Esophagus squamous epithelium (tissue), 5 donors: ENCODE results near the gene ALDH5A1. TPM values are rescaled to one million over a fixed set of nuclear protein-coding genes. Genes with fewer than 3 reads are reported as not detected.
A peak's percentile ranks its signal among the peaks of the same experiment; 100 is the strongest.

Experiments used
- DNase-seq: peaks from one replicate; lab custom pipeline; 2025; lab: John Stamatoyannopoulos, UW
- H3K27ac ChIP-seq, 4 donors: fragments of 200-600 bp; sonication (generic); one replicate each; pipeline ENCODE4 v1.5.1; 2016 to 2019; ENCODE audit warnings: mild to moderate bottlenecking in 1 of 4
- H3K27me3 ChIP-seq, 4 donors: fragments of 200-600 bp; sonication (generic); 1 replicate in 3 of 4; 2 replicates in 1 of 4; pipeline versions ENCODE4 v1.5.1 to v1.6.0; 2017 to 2021; ENCODE audit warnings: antibody characterized with exemption in 1 of 4
- H3K36me3 ChIP-seq, 3 donors: fragments of 200-600 bp; sonication (generic); one replicate each; pipeline ENCODE4 v1.5.1; 2016 to 2019
- H3K4me1 ChIP-seq, 3 donors: fragments of 200-600 bp; sonication (generic); one replicate each; pipeline ENCODE4 v1.5.1; 2017 to 2019
- H3K4me3 ChIP-seq, 4 donors: fragments of 200-600 bp; sonication (generic); 1 replicate in 3 of 4; 2 replicates in 1 of 4; pipeline ENCODE4 v1.5.1; 2016 to 2019; ENCODE audit warnings: mild to moderate bottlenecking in 2 of 4, moderate library complexity in 1 of 4
- H3K9me3 ChIP-seq, 3 donors: fragments of 200-600 bp; sonication (generic); one replicate each; pipeline ENCODE4 v1.5.1; 2016 to 2019
- CTCF ChIP-seq, 6 experiments: fragments of 450-650 bp in 4 of 6; fragments of 200-600 bp in 2 of 6; sonication (generic) in 2 of 6; IDR thresholded peaks; one replicate each; pipeline ENCODE4 v1.5.1; 2016 to 2019; ENCODE audit warnings: antibody characterized with exemption in 6 of 6, mild to moderate bottlenecking in 4 of 6, moderate library complexity in 4 of 6
- POLR2A ChIP-seq, 4 donors: fragments of 450-650 bp; IDR thresholded peaks; one replicate each; pipeline ENCODE4 v1.6.1; 2017; ENCODE audit warnings: antibody characterized with exemption in 4 of 4, mild to moderate bottlenecking in 4 of 4, moderate library complexity in 3 of 4
- WGBS, 2 donors: methylation state at CpG; one replicate each; pipeline ENCODE4 v1.1.5; 2018; 5-methylcytosine and 5-hydroxymethylcytosine counted together
- intact Hi-C: fragments of 100-400 bp; cut with DNase I; formaldehyde crosslinking; loops from one replicate; pipeline ENCODE4 v1.15.0; 2022
- total RNA-seq, 4 donors: library from RNA; depleted of rRNA; stranded (reverse); fragments of >200 nt; gene quantifications; one replicate each; pipeline ENCODE4 v1.1.0, GENCODE V29; 2016
- donor health status: DM: yes; HTN: yes; CAD: no.

The ALDH5A1 gene
- total RNA-seq, result 1 to 10 TPM; 4.0 to 9.6 (median 6.0) TPM

GRCh38 chr6:24494821-24495795 is at the start of gene ALDH5A1:
TSS of gene ALDH5A1 (plus strand) at chr6:24494969. CDS start at chr6:24494997, 28 bp downstream.
- Histone ChIP-seq H3K27ac (peak within 1 kb of the TSS; percentile 72 to 86 (median 76)), H3K9me3 (no peaks in the 10 kb centered on the region), H3K4me1 (peaks cover 6 to 27% (median 14%) of the 10 kb centered on the region in 3 donors), H3K36me3 (peaks cover 0 to 6% (median 0%) of the 10 kb centered on the region in 3 donors), H3K4me3 (peak within 1 kb of the TSS; percentile 61 to 93 (median 70)), H3K27me3 (no peaks in the 10 kb centered on the region)
- 3% methylated on average over 5 to 23 of the region's 93 CpGs for WGBS, 2 donors
- DNase-seq, result peak; percentile 30
- TF ChIP-seq POLR2A (IDR thresholded peaks at IDR 0.05), result peak in 1 of 4 donors; percentile 29
- peak in 4 of 6 experiments; percentile 0 to 23 (median 14) for TF ChIP-seq CTCF (IDR thresholded peaks at IDR 0.05)
- intact Hi-C loops, result no loop called here

GRCh38 chr6:24445704-24446103 is 49.1 kb upstream of the ALDH5A1 start:
- no peak for TF ChIP-seq CTCF (IDR thresholded peaks at IDR 0.05)
- TF ChIP-seq POLR2A (IDR thresholded peaks at IDR 0.05), result no peak
- Histone ChIP-seq H3K9me3 (no peaks in the 10 kb centered on the region), H3K4me3 (no peak overlapping the region), H3K36me3 (no peaks in the 10 kb centered on the region), H3K27ac (no peak overlapping the region), H3K4me1 (peaks cover 4 to 19% (median 12%) of the 10 kb centered on the region in 3 donors), H3K27me3 (no peaks in the 10 kb centered on the region)
- no peak for DNase-seq
- 68 to 71% methylated on average over 3 to 4 of the region's 4 CpGs for WGBS, 2 donors
- intact Hi-C loops, result no loop called here

- DNase-seq, result no peak
- Histone ChIP-seq H3K4me3 (no peak overlapping the region), H3K36me3 (no peaks in the 10 kb centered on the region), H3K4me1 (peaks cover 4 to 19% (median 12%) of the 10 kb centered on the region in 3 donors), H3K27ac (no peak overlapping the region), H3K27me3 (no peaks in the 10 kb centered on the region), H3K9me3 (no peaks in the 10 kb centered on the region)
- 76 to 84% methylated on average over 7 of the region's 7 CpGs for WGBS, 2 donors
- intact Hi-C loops, result no loop called here
- TF ChIP-seq CTCF (IDR thresholded peaks at IDR 0.05) (no peak), POLR2A (IDR thresholded peaks at IDR 0.05) (no peak)
These were observed 48.1 kb upstream of the ALDH5A1 start for GRCh38 chr6:24446670-24447069.

GRCh38 chr6:24448396-24448795 is 46.4 kb upstream of the ALDH5A1 start:
- Histone ChIP-seq H3K36me3 (no peaks in the 10 kb centered on the region), H3K9me3 (no peaks in the 10 kb centered on the region), H3K27me3 (no peaks in the 10 kb centered on the region), H3K27ac (peak overlapping the region in 3 of 4 donors; percentile 71 to 73 (median 72)), H3K4me3 (no peak overlapping the region), H3K4me1 (peaks cover 4 to 18% (median 12%) of the 10 kb centered on the region in 3 donors)
- DNase-seq, result no peak
- TF ChIP-seq POLR2A (IDR thresholded peaks at IDR 0.05), result no peak
- TF ChIP-seq CTCF (IDR thresholded peaks at IDR 0.05), result no peak
- intact Hi-C loops, result no loop called here
- 71 to 76% methylated on average over 4 of the region's 4 CpGs for WGBS, 2 donors
